ENCODE results near the gene COL11A1.

COL11A1 gene

GRCh38 chr1:102897557-102897956 is 210.8 kb downstream of the COL11A1 start:
- no peak for DNase-seq (ENCODE audit: low spot score)

GRCh38 chr1:102896771-102897170 is 211.6 kb downstream of the COL11A1 start:
- no peak for DNase-seq (ENCODE audit: low spot score)

GRCh38 chr1:102896286-102896685 is 212.0 kb downstream of the COL11A1 start:
- no peak for DNase-seq (ENCODE audit: low spot score)

- no peak for DNase-seq (ENCODE audit: low spot score)
These were observed 216.3 kb downstream of the COL11A1 start for GRCh38 chr1:102891868-102892625.

- no peak for DNase-seq (ENCODE audit: low spot score)
These were observed 221.7 kb downstream of the COL11A1 start for GRCh38 chr1:102886638-102887037.

- no peak for DNase-seq (ENCODE audit: low spot score)
These were observed 224.1 kb downstream of the COL11A1 start for GRCh38 chr1:102884238-102884637.

- no peak for DNase-seq (ENCODE audit: low spot score)
These were observed 228.8 kb downstream of the COL11A1 start for GRCh38 chr1:102879439-102879993.

GRCh38 chr1:102875756-102876155 is 232.6 kb downstream of the COL11A1 start:
- DNase-seq (ENCODE audit: low spot score), result no peak

- DNase-seq (ENCODE audit: low spot score), result no peak
These were observed 235.8 kb downstream of the COL11A1 start for GRCh38 chr1:102872526-102872925.

- DNase-seq (ENCODE audit: low spot score), result no peak
These were observed 236.2 kb downstream of the COL11A1 start for GRCh38 chr1:102872097-102872496.

- DNase-seq (ENCODE audit: low spot score), result no peak
These were observed 244.6 kb downstream of the COL11A1 start for GRCh38 chr1:102863704-102864103.

GRCh38 chr1:102861247-102861646 is 247.1 kb downstream of the COL11A1 start:
- DNase-seq (ENCODE audit: low spot score), result no peak

- no peak for DNase-seq (ENCODE audit: low spot score)
These were observed 249.6 kb downstream of the COL11A1 start for GRCh38 chr1:102858695-102859094.

GRCh38 chr1:102857251-102857650 is 251.1 kb downstream of the COL11A1 start:
- no peak for DNase-seq (ENCODE audit: low spot score)

GRCh38 chr1:102853701-102854187 is 254.6 kb downstream of the COL11A1 start:
- no peak for DNase-seq (ENCODE audit: low spot score)

GRCh38 chr1:102853136-102853535 is 255.2 kb downstream of the COL11A1 start:
- no peak for DNase-seq (ENCODE audit: low spot score)

- DNase-seq (ENCODE audit: low spot score), result no peak
These were observed 255.7 kb downstream of the COL11A1 start for GRCh38 chr1:102852613-102853012.

GRCh38 chr1:102851616-102852015 is 256.7 kb downstream of the COL11A1 start:
- no peak for DNase-seq (ENCODE audit: low spot score)

GRCh38 chr1:102842606-102843005 is 265.7 kb downstream of the COL11A1 start:
- DNase-seq (ENCODE audit: low spot score), result no peak

GRCh38 chr1:102840741-102841140 is 267.6 kb downstream of the COL11A1 start:
- no peak for DNase-seq (ENCODE audit: low spot score)

GRCh38 chr1:102838016-102838415 is 270.3 kb downstream of the COL11A1 start:
- no peak for DNase-seq (ENCODE audit: low spot score)

- no peak for DNase-seq (ENCODE audit: low spot score)
These were observed 270.8 kb downstream of the COL11A1 start for GRCh38 chr1:102837551-102837950.

- no peak for DNase-seq (ENCODE audit: low spot score)
These were observed 271.3 kb downstream of the COL11A1 start for GRCh38 chr1:102836991-102837390.
